HG03108 (cell line): ENCODE results near the gene KCNC3.
A peak's percentile ranks its signal among the peaks of the same experiment; 100 is the strongest.

Source experiments
- ATAC-seq: cut with Tn5 transposase; IDR thresholded peaks from one replicate; pipeline ENCODE4 v1.9.1; 2021; ENCODE audit warnings: moderate library complexity; ENCODE audit not compliant: unreplicated experiment

Gene KCNC3

DNA sequence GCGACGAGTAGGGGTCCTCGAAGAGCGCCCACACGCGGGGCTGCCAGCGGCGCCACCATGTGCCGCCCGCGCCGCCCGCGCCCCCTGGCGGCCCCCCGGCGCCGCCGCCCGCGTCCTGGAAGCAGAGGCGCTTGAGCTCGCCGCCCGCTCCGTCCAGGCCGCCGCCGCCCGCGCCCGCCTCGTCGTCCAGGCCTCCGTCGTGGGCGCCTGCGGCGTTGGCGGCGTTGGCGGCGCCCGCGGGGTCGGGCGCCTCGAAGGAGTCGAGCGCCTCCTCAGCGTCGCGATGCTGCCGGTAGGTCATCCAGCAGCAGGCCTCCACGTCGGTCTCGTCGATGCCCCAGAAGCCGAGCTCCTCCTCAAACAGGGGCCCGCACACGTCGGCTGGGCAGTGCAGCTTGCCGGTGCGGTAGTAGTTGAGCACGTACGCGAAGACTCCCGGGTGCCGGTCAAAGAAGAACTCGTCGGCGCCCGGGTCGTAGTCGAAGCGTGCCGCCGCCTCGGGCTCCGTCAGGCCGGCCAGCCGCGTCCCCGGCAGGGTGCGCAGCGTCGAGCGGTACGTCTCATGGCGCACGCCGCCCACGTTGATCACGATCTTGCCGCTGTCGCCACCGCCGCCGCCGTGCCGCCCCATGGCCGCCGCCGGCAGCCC lies 829 bp downstream of the KCNC3 start:
- peak; percentile 1 for ATAC-seq

DNA sequence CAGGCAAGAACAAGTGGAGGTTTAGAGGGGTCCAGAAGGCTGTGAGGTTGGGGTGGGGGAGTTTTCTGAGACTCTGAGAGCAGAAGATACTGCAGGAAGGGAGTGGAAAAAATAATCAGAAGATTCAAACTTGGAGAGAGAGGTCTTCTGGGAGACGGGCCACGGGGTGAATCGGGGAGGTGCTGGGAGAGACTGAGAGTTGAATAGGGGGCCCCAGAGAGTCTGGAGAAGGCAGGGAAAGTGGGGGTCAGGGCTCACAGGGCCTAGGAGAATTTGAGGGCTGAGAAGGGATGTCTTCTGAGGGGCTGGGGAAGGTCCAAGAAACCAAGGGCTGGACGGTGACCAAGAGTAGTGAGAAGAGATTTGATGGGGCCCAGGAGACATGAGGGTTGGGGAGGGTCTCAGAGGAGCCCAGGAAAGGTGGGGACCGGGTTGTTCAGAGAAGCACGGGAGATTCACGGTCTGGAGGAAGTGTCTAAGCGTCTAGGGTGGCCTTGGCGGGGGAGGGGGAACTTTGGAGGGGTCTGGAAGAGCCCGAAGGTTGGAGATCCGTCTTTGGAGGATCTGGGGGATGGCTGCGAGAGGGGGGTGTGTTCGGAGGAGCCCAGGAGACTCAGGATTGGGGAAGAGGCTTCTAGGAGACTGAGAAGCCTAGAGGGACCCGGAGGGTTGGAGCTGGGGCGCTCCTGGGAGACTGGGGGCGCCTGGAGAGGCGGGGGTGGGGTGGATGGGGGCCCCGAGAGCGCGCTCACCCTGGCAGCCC lies 1.5 kb downstream of the KCNC3 start:
- no peak for ATAC-seq

DNA sequence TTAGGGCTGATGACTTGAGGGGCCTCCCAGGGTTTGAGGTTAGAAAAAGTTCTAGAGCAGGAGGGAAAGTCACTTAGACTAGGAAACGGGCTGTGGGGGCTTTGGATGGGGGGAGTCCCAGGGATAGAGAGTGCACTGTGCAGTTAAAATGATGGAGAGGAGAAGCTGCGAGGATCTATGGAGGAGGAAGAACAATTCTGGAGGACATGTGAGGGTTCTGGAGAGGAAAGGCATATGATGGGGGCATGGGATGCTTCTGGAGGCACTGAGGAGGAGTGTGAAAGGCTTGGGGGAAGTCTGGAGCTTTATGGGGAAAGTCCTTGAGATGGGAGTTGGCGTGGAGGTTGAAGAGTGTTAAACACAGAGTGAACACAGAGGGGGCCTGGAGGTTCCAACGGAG lies 2.2 kb downstream of the KCNC3 start:
- no peak for ATAC-seq

GRCh38 chr19:50326101-50326664 lies 3.0 kb downstream of the KCNC3 start:
- no peak for ATAC-seq

GRCh38 chr19:50325310-50326100 lies 3.7 kb downstream of the KCNC3 start:
- ATAC-seq, result no peak

DNA sequence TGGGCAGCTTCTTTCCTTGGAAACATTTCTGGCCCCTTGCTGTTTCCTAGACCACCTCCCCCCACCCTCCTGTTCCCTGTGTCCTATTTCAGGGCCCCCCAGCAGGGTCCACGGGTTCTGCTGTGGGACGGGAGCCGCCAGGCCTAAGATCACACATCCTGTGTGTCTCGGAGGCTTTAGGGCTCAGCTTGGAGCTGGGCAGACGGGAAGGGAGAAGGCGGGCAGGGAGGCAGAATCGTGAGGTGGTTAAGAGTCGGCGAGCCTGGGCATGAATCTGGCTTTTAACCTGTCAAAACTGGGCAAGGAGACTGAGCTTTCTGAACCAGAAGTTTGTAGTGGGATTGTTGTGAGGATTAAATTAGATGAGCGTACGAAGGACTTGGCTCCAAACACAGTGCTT lies 4.8 kb downstream of the KCNC3 start:
- no peak for ATAC-seq

DNA sequence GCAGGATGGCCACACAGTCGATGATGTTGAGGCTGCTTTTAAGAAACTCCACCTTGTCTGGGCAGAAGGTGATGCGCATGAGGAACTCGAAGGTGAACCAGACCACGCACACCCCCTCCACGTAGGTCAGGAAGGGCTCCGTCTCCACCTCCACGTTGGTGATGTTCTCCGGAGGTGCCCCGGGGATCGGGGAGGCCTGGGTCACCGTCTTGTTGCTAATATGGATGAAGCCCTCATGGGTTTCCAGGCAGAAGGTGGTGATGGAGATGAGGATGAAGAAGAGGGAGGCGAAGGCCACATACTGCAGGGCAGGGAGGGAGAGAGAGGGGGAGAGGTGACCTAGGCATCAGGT lies 5.4 kb downstream of the KCNC3 start:
- no peak for ATAC-seq

DNA sequence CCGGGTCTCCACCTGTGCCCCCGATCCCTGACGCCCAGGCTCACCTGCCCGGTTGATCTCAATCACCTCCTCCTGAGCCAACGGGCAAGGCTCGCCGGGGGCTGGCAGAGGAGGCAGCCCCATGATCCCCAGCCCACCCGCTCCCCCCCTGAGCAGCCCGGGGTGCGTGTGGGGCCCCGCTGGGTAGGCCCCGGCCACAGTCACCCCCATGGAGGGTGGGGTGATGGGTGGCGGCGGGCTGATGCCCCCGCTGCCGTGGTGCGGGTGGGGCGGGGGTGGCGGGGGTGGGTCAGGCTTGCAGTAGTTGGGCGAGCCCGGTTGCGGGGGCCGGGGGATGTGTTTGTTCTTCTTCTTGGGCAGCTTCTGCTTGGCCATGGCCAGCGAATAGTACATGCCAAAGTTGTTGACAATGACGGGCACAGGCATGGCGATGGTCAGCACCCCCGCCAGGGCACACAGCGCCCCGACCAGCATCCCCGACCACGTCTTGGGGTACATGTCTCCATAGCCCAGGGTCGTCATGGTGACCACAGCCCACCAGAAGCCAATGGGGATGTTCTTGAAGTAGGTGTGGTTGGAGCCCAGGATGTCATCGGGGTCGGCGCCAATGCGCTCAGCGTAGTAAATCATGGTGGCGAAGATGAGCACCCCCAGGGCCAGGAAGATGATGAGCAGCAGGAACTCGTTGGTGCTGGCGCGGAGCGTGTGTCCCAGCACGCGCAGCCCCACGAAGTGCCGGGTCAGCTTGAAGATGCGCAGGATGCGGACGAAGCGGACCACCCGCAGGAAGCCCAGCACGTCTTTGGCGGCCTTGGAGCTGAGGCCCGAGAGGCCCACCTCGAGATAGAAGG lies 6.0 kb downstream of the KCNC3 start:
- no peak for ATAC-seq

GRCh38 chr19:50322234-50322633 lies 6.9 kb downstream of the KCNC3 start:
- ATAC-seq, result no peak

GRCh38 chr19:50321831-50322230 lies 7.3 kb downstream of the KCNC3 start:
- no peak for ATAC-seq

GRCh38 chr19:50320596-50320995 lies 8.6 kb downstream of the KCNC3 start:
- no peak for ATAC-seq

DNA sequence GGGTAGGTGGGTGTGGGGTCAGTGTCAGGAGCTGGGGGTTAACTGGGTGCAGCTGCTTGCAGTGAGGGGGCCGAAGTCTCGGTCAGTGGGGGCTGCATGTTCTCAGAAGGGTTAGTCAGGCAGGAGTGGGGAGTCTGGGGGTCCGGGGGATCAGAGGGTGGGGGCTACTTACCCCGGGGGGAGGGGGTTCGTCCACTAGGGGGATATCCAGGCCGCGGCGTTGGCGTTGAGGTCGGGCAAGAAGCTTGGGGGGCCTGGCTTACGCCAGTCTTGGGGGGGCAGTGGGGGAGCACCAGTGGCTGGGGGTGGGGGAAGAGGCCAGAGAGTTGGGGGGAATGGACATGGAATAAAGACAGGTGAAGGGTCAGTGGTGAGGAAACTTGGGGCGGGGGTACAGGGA lies 9.1 kb downstream of the KCNC3 start:
- ATAC-seq, result no peak

GRCh38 chr19:50319156-50319555 lies 10.0 kb downstream of the KCNC3 start:
- no peak for ATAC-seq

DNA sequence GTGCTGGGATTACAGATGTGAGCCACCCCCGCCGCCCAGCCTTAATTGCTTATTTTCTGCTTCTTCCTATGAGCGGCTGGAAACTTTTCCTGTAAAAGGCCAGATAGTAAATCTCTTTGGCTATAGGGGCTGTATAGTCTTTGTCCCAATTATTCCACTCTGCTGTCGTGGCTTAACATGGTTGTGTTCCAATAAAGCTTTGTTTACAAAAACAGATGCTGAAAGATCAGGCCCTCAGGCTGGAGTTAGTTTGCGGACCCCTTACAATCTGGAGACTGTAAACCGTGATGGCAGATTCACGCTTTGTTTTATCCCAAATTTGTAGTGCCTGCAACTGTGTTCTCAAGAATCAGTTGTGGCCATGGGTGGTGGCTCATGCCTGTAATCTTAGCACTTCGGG lies 10.7 kb downstream of the KCNC3 start:
- ATAC-seq, result no peak

DNA sequence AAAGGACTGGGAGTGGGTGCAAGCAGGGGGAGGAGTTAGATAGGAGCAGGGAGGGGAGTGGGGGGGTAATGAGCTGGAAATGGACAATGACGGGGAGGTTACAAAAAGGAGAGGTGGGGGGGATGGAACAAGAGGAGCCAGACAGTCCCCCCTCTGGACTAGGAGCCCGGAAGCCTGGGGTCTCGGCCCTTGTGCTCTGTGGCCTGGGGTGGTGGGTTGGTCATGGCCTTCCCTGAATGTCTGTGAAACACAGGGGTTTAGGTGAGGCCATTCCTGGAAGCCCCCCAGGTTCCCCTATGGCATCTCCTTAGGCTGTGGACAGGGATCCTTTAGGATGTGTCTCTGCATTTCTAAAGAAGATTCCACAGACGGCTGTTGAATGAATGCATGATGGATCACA lies 12.1 kb downstream of the KCNC3 start:
- ATAC-seq, result no peak

DNA sequence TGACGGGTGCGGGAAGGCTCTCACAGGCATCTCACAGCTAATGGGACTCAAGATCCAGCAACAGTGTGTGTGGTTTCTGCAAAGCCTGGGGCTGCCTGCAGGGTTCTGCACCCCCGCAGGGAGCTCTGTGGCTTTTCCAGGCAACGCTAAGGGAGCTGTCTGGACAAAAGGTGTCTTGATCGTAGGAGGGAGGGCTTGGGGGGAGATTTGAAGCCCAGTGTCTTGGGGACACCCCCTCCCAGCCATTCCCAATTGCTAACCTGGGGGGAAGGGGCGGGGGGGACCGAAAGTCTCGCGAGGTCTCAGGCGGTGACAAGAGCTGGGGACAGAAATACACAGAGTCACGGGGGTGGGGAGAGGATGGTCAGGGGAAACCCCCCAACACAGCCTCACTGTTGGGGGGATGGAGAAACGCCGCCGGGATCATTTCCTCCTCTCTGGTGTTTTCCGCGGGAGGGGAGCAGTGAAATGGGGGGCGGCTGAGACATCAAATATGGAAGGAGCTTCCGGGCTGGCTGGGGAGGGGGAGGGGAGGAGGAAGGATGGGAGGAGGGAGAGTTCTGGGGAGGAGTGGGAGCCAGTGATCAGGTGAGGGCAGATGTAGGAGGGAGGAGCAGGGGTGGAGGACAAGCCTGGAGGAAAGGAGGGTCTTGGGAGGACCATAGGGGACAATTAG lies 13.3 kb downstream of the KCNC3 start:
- no peak for ATAC-seq

DNA sequence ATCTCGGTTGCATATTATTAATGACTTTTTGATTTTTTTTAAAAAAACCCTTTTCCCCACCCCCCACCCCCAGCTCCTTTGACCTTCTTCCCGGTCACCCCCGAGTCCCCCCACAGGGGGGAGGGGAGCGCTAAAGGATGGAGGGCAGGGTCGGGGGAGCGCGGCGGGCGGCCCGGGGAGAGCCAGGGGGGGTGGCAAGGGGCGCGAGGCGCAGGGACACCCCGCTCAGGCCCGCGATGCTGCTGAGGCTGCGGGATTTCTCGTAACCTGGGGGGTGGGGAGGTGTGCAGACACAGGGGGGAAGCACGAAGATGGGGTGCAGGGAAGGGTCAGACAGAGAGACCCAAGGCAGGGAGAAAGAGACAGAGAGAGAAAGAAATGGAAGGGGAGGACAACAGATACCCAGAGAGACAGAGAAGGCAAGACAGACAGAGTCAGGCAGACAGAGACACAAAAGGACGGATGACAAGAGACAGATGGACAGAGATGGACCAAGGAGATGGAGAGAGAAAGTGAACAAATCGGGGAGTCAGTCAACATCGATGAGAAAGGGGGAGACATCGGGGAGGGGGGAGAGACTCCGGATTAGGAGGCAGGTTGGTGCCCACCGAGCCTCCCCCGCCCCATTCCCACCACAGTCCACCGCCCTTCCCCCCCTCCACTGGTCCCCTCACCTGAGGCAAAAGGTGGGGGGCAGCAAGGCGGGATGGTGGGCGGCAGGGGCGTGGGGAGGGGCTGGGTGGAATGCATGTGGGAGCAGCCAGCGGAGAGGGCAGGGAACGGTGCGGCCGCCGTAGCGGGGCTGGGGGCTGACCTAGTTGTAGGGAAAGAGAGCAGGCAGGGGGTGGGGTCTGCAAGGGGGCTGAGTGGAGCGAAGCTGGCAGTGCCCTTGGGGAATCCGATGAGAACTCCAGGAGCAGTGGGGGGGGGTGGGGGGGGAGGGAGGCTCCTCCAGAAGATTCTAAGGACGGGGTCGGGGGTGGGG lies 14.2 kb downstream of the KCNC3 start:
- ATAC-seq, result no peak

GRCh38 chr19:50313812-50314536 lies 15.2 kb downstream of the KCNC3 start:
- no peak for ATAC-seq
